Measurements from ENCODE around the gene AFF3. TPM values are rescaled to one million over a fixed set of nuclear protein-coding genes. Genes with fewer than 3 reads are reported as not detected.

AFF3 gene
- total and polyA plus RNA-seq, 4 donors = 0.48 to 5.3 (median 2.3) TPM

GRCh38 chr2:99784282-99784681, 358.1 kb downstream of the AFF3 start:
- H3K36me3 ChIP-seq (ENCODE audit: control insufficient read depth in 4 of 4, insufficient read depth in 3 of 4, low read depth in 1 of 4, low read length in 3 of 4) = no peaks in the 10 kb centered on the region
- no peak overlapping the region for H3K9ac ChIP-seq (ENCODE audit: low read depth in 1 of 2, low read length in 2 of 2)
- H3K4me1 ChIP-seq (ENCODE audit: control insufficient read depth in 4 of 4, insufficient read depth in 4 of 4, low read length in 3 of 4) = peaks cover 0 to 15% (median 10%) of the 10 kb centered on the region in 4 donors
- no peak for DNase-seq (ENCODE audit: low spot score)
- TF ChIP-seq, protein P1, sequence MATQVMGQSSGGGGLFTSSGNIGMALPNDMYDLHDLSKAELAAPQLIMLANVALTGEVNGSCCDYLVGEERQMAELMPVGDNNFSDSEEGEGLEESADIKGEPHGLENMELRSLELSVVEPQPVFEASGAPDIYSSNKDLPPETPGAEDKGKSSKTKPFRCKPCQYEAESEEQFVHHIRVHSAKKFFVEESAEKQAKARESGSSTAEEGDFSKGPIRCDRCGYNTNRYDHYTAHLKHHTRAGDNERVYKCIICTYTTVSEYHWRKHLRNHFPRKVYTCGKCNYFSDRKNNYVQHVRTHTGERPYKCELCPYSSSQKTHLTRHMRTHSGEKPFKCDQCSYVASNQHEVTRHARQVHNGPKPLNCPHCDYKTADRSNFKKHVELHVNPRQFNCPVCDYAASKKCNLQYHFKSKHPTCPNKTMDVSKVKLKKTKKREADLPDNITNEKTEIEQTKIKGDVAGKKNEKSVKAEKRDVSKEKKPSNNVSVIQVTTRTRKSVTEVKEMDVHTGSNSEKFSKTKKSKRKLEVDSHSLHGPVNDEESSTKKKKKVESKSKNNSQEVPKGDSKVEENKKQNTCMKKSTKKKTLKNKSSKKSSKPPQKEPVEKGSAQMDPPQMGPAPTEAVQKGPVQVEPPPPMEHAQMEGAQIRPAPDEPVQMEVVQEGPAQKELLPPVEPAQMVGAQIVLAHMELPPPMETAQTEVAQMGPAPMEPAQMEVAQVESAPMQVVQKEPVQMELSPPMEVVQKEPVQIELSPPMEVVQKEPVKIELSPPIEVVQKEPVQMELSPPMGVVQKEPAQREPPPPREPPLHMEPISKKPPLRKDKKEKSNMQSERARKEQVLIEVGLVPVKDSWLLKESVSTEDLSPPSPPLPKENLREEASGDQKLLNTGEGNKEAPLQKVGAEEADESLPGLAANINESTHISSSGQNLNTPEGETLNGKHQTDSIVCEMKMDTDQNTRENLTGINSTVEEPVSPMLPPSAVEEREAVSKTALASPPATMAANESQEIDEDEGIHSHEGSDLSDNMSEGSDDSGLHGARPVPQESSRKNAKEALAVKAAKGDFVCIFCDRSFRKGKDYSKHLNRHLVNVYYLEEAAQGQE (IDR thresholded peaks at IDR 0.05) = no peak
- TF ChIP-seq RXRA (IDR thresholded peaks at IDR 0.05) (peak in 1 of 2 donors; percentile 12), HNF4A (conservative IDR thresholded peaks at IDR 0.05) (peak in 1 of 2 donors; percentile 23)
- 66% methylated on average over 8 of the region's 8 CpGs for WGBS
- H3K9me3 ChIP-seq (ENCODE audit: control insufficient read depth in 4 of 4, low read length in 3 of 4) = no peaks in the 10 kb centered on the region
- no peak overlapping the region for H3K4me3 ChIP-seq (ENCODE audit: low read depth in 1 of 3, low read length in 3 of 3)
- H3K27me3 ChIP-seq (ENCODE audit: control insufficient read depth in 4 of 4, insufficient read depth in 4 of 4, low read length in 3 of 4) = no peaks in the 10 kb centered on the region
- H3K27ac ChIP-seq (ENCODE audit: low read depth in 1 of 2, low read length in 2 of 2) = no peak overlapping the region

DNA sequence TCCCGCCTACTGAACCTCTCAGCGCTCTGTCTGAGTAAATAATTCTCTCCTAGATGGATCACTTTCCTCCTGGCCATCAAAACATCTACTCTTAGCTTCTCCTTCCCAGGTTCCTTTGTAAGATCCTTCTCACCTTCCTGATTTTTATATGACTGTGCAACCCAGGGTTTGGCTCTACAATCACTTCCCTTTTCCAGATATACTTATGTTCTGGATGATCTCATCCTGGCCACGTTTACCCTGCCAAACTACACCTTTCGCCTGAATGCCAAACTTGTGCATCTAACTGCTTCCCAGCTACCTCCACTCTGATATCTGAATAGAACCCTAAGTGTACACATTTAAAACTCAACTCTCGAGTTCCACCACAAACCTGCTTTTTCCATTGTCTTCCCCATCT, 362.1 kb downstream of the AFF3 start:
- Histone ChIP-seq H3K9ac (ENCODE audit: low read depth in 1 of 2, low read length in 2 of 2) (no peak overlapping the region), H3K27me3 (ENCODE audit: control insufficient read depth in 4 of 4, insufficient read depth in 4 of 4, low read length in 3 of 4) (no peaks in the 10 kb centered on the region), H3K27ac (ENCODE audit: low read depth in 1 of 2, low read length in 2 of 2) (no peak overlapping the region), H3K4me3 (ENCODE audit: low read depth in 1 of 3, low read length in 3 of 3) (no peak overlapping the region), H3K36me3 (ENCODE audit: control insufficient read depth in 4 of 4, insufficient read depth in 3 of 4, low read depth in 1 of 4, low read length in 3 of 4) (no peaks in the 10 kb centered on the region), H3K9me3 (ENCODE audit: control insufficient read depth in 4 of 4, low read length in 3 of 4) (peaks cover 0 to 4% (median 2%) of the 10 kb centered on the region in 4 donors), H3K4me1 (ENCODE audit: control insufficient read depth in 4 of 4, insufficient read depth in 4 of 4, low read length in 3 of 4) (peaks cover 0 to 14% (median 10%) of the 10 kb centered on the region in 4 donors)
- 86% methylated on average over 5 of the region's 5 CpGs for WGBS
- no peak for TF ChIP-seq SP1 (IDR thresholded peaks at IDR 0.05)
- TF ChIP-seq, protein P1 (IDR thresholded peaks at IDR 0.05) = no peak
- TF ChIP-seq, protein P2, sequence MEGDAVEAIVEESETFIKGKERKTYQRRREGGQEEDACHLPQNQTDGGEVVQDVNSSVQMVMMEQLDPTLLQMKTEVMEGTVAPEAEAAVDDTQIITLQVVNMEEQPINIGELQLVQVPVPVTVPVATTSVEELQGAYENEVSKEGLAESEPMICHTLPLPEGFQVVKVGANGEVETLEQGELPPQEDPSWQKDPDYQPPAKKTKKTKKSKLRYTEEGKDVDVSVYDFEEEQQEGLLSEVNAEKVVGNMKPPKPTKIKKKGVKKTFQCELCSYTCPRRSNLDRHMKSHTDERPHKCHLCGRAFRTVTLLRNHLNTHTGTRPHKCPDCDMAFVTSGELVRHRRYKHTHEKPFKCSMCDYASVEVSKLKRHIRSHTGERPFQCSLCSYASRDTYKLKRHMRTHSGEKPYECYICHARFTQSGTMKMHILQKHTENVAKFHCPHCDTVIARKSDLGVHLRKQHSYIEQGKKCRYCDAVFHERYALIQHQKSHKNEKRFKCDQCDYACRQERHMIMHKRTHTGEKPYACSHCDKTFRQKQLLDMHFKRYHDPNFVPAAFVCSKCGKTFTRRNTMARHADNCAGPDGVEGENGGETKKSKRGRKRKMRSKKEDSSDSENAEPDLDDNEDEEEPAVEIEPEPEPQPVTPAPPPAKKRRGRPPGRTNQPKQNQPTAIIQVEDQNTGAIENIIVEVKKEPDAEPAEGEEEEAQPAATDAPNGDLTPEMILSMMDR (IDR thresholded peaks at IDR 0.05; ENCODE audit: low read depth, low read length, missing input control) = no peak
- TF ChIP-seq EGR1 (IDR thresholded peaks at IDR 0.05; ENCODE audit: low read depth in 2 of 2) = no peak
- TF ChIP-seq MAX (IDR thresholded peaks at IDR 0.05) = no peak
- TF ChIP-seq ATF3 (IDR thresholded peaks at IDR 0.05) = no peak
- TF ChIP-seq NR2F2 (IDR thresholded peaks at IDR 0.05) = no peak
- TF ChIP-seq FOXA2 (IDR thresholded peaks at IDR 0.05) = no peak
- TF ChIP-seq RAD21 (IDR thresholded peaks at IDR 0.05) = no peak
- no peak for TF ChIP-seq JUND (IDR thresholded peaks at IDR 0.05)
- no peak for TF ChIP-seq ZBTB33 (IDR thresholded peaks at IDR 0.05)
- no peak for TF ChIP-seq HNF4A (conservative IDR thresholded peaks at IDR 0.05)
- no peak for TF ChIP-seq TAF1 (conservative IDR thresholded peaks at IDR 0.05)
- no peak for TF ChIP-seq HNF4G (IDR thresholded peaks at IDR 0.05)
- no peak for TF ChIP-seq GABPA (IDR thresholded peaks at IDR 0.05 in 1 of 2, conservative IDR thresholded peaks at IDR 0.05 in 1 of 2)
- TF ChIP-seq FOXA1 (IDR thresholded peaks at IDR 0.05) = no peak
- DNase-seq (ENCODE audit: low spot score) = no peak

Measured in liver (tissue), 9 donors.